Measurements from ENCODE around the gene EYS. TPM values are rescaled to one million over a fixed set of nuclear protein-coding genes. Genes with fewer than 3 reads are reported as not detected.

Gene EYS
- total and polyA plus RNA-seq, 2 donors from 2014 or later: not detected

DNA sequence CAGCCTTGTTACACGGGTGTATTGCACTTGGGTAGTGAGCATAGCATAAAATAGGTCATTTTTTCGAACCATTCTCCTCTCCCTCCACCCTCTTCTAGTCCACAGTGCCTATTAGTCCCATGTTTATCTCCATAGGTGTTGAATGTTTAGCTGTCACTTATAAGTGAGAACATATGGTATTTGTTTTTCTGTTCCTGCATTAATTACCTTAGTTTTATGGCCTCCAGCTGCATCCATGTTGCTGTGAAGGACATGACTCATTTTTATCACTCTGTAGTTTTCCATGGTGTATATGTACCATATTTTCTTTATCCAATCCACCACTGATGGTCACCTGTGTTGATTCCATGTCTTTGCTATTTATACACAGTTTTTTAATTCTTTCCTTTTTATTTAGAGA is 889.5 kb downstream of the EYS start:
- H3K36me3 ChIP-seq (ENCODE audit: control insufficient read depth in 2 of 3, insufficient read depth in 3 of 3, low read length in 3 of 3): no peaks in the 10 kb centered on the region
- H3K27me3 ChIP-seq (ENCODE audit: control insufficient read depth, insufficient read depth, low read length): no peaks in the 10 kb centered on the region
- intact Hi-C loops (cut with DNase I): no loop called here
- H3K9ac ChIP-seq (ENCODE audit: low read length in 3 of 3): no peak overlapping the region
- FAIRE-seq (no peak), DNase-seq (no peak)
- no peak overlapping the region for H3K4me3 ChIP-seq (ENCODE audit: low read length in 3 of 3)
- no peaks in the 10 kb centered on the region for H3K9me3 ChIP-seq (ENCODE audit: control insufficient read depth in 2 of 3, insufficient read depth in 1 of 3, low read length in 3 of 3)
- no peaks in the 10 kb centered on the region for H3K4me1 ChIP-seq (ENCODE audit: control insufficient read depth in 2 of 3, insufficient read depth in 2 of 3, low read depth in 1 of 3, low read length in 3 of 3)
- H3K27ac ChIP-seq (ENCODE audit: low read depth in 2 of 2, low read length in 2 of 2): no peak overlapping the region
- TF ChIP-seq, protein P1, sequence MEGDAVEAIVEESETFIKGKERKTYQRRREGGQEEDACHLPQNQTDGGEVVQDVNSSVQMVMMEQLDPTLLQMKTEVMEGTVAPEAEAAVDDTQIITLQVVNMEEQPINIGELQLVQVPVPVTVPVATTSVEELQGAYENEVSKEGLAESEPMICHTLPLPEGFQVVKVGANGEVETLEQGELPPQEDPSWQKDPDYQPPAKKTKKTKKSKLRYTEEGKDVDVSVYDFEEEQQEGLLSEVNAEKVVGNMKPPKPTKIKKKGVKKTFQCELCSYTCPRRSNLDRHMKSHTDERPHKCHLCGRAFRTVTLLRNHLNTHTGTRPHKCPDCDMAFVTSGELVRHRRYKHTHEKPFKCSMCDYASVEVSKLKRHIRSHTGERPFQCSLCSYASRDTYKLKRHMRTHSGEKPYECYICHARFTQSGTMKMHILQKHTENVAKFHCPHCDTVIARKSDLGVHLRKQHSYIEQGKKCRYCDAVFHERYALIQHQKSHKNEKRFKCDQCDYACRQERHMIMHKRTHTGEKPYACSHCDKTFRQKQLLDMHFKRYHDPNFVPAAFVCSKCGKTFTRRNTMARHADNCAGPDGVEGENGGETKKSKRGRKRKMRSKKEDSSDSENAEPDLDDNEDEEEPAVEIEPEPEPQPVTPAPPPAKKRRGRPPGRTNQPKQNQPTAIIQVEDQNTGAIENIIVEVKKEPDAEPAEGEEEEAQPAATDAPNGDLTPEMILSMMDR (IDR thresholded peaks at IDR 0.05; ENCODE audit: borderline replicate concordance, extremely low read depth, insufficient read depth): no peak

DNA sequence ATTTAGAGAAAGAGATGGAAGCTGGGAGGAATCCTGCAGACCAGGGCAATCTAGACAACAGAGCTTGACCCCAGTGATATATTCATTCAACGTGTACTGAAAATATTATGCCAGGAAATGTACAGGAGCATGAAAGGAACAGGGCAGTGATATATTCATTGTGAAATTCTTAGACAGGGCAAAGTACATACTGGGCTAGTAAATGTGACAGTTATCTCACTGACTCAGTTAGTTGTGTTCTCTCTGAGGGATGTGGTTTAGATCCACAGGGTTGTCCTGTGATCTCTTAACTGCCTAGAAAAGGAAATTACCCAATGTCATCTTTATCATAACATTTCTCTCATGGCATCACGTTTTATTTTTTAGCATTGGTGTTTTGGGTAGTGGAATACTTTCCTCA is 891.3 kb downstream of the EYS start:
- FAIRE-seq (no peak), DNase-seq (no peak)
- no peak overlapping the region for H3K4me3 ChIP-seq (ENCODE audit: low read length in 3 of 3)
- H3K27ac ChIP-seq (ENCODE audit: low read depth in 2 of 2, low read length in 2 of 2): no peak overlapping the region
- intact Hi-C loops (cut with DNase I): no loop called here
- TF ChIP-seq, protein P1 (IDR thresholded peaks at IDR 0.05; ENCODE audit: borderline replicate concordance, extremely low read depth, insufficient read depth): no peak
- no peaks in the 10 kb centered on the region for H3K4me1 ChIP-seq (ENCODE audit: control insufficient read depth in 2 of 3, insufficient read depth in 2 of 3, low read depth in 1 of 3, low read length in 3 of 3)
- H3K9ac ChIP-seq (ENCODE audit: low read length in 3 of 3): no peak overlapping the region
- no peaks in the 10 kb centered on the region for H3K27me3 ChIP-seq (ENCODE audit: control insufficient read depth, insufficient read depth, low read length)
- no peaks in the 10 kb centered on the region for H3K9me3 ChIP-seq (ENCODE audit: control insufficient read depth in 2 of 3, insufficient read depth in 1 of 3, low read length in 3 of 3)
- no peaks in the 10 kb centered on the region for H3K36me3 ChIP-seq (ENCODE audit: control insufficient read depth in 2 of 3, insufficient read depth in 3 of 3, low read length in 3 of 3)

DNA sequence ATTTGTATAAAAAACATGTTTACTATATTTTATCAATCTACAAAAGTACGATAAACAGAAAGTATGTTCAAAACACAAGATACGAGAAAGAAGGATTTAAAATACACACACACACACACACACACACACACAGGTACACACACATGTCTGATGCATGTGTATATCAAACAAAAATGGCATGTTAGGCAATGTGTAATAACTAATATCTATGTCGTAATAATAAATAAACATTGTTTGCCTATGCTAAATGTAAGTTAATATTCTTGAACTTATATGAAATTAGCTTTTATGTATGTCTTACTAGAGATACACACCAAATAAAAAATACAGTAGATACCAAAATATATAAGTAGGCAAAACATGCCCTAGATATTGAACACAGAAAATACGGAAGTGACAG is 894.9 kb downstream of the EYS start:
- no peaks in the 10 kb centered on the region for H3K27me3 ChIP-seq (ENCODE audit: control insufficient read depth, insufficient read depth, low read length)
- no peaks in the 10 kb centered on the region for H3K36me3 ChIP-seq (ENCODE audit: control insufficient read depth in 2 of 3, insufficient read depth in 3 of 3, low read length in 3 of 3)
- H3K9me3 ChIP-seq (ENCODE audit: control insufficient read depth in 2 of 3, insufficient read depth in 1 of 3, low read length in 3 of 3): no peaks in the 10 kb centered on the region
- FAIRE-seq (no peak), DNase-seq (no peak)
- H3K9ac ChIP-seq (ENCODE audit: low read length in 3 of 3): no peak overlapping the region
- no peak overlapping the region for H3K27ac ChIP-seq (ENCODE audit: low read depth in 2 of 2, low read length in 2 of 2)
- no peak overlapping the region for H3K4me3 ChIP-seq (ENCODE audit: low read length in 3 of 3)
- TF ChIP-seq, protein P1 (IDR thresholded peaks at IDR 0.05; ENCODE audit: borderline replicate concordance, extremely low read depth, insufficient read depth): no peak
- H3K4me1 ChIP-seq (ENCODE audit: control insufficient read depth in 2 of 3, insufficient read depth in 2 of 3, low read depth in 1 of 3, low read length in 3 of 3): no peaks in the 10 kb centered on the region
- intact Hi-C loops (cut with DNase I): no loop called here

DNA sequence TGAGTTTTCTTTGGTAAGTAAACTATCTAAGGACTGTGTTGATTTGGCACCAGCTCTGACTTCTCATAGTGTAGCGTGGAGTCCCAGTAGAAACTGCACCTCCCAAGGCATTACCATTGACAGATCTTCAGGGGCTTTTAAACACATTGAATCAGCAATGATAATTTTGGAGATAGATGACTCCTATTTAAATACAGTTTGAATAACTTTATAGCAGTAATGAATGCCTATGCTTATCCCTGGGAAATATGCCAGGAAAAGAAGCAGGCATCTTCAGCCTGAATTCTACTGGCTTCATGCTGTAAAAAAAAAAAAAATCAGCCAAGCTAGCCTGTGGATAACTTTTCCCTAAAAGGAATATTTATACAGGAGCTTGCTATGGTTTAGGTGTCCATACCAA is 895.9 kb downstream of the EYS start:
- H3K9me3 ChIP-seq (ENCODE audit: control insufficient read depth in 2 of 3, insufficient read depth in 1 of 3, low read length in 3 of 3): no peaks in the 10 kb centered on the region
- H3K27ac ChIP-seq (ENCODE audit: low read depth in 2 of 2, low read length in 2 of 2): no peak overlapping the region
- FAIRE-seq (no peak), DNase-seq (no peak)
- no peaks in the 10 kb centered on the region for H3K36me3 ChIP-seq (ENCODE audit: control insufficient read depth in 2 of 3, insufficient read depth in 3 of 3, low read length in 3 of 3)
- no peaks in the 10 kb centered on the region for H3K4me1 ChIP-seq (ENCODE audit: control insufficient read depth in 2 of 3, insufficient read depth in 2 of 3, low read depth in 1 of 3, low read length in 3 of 3)
- H3K9ac ChIP-seq (ENCODE audit: low read length in 3 of 3): no peak overlapping the region
- intact Hi-C loops (cut with DNase I): no loop called here
- H3K27me3 ChIP-seq (ENCODE audit: control insufficient read depth, insufficient read depth, low read length): no peaks in the 10 kb centered on the region
- H3K4me3 ChIP-seq (ENCODE audit: low read length in 3 of 3): no peak overlapping the region
- TF ChIP-seq, protein P1 (IDR thresholded peaks at IDR 0.05; ENCODE audit: borderline replicate concordance, extremely low read depth, insufficient read depth): no peak

Measured in kidney (tissue), 14 donors.